Activated naive CD8-positive, alpha-beta T cell treated with anti-CD3 and anti-CD28 coated beads for 36 hours (primary cell): ENCODE measurements around the gene MRC2. TPM values are rescaled to one million over a fixed set of nuclear protein-coding genes. Genes with fewer than 3 reads are reported as not detected.

Source experiments
- DNase-seq: peaks from one replicate; pipeline ENCODE4 v3.0.0; 2021
- H3K27ac Mint-ChIP-seq: one replicate; pipeline ENCODE4 v1.8.0; 2022; ENCODE audit warnings: mild to moderate bottlenecking, moderate library complexity, mixed read lengths
- H3K27me3 Mint-ChIP-seq: one replicate; pipeline ENCODE4 v1.8.0; 2022; ENCODE audit warnings: mild to moderate bottlenecking, mixed read lengths
- H3K36me3 Mint-ChIP-seq: one replicate; pipeline ENCODE4 v1.8.0; 2021; ENCODE audit warnings: mild to moderate bottlenecking, mixed read lengths
- H3K4me1 Mint-ChIP-seq: one replicate; pipeline ENCODE4 v1.8.0; 2021; ENCODE audit warnings: mixed read lengths
- H3K4me3 Mint-ChIP-seq: one replicate; pipeline ENCODE4 v1.8.0; 2022; ENCODE audit warnings: mild to moderate bottlenecking, moderate library complexity, mixed read lengths
- H3K9me3 Mint-ChIP-seq: one replicate; pipeline ENCODE4 v1.8.0; 2022; ENCODE audit warnings: mixed read lengths
- total RNA-seq, 2 experiments: library from RNA; stranded (reverse); gene quantifications; one replicate each; pipeline ENCODE4 v1.2.3, GENCODE V29; 2021

Gene MRC2
- total RNA-seq, 2 experiments from 2014 or later, result 5.1 to 5.8 TPM

- no peak overlapping the region for H3K27ac Mint-ChIP-seq
These were observed 47.4 kb downstream of the MRC2 start for GRCh38 chr17:62674841-62675240.

DNA sequence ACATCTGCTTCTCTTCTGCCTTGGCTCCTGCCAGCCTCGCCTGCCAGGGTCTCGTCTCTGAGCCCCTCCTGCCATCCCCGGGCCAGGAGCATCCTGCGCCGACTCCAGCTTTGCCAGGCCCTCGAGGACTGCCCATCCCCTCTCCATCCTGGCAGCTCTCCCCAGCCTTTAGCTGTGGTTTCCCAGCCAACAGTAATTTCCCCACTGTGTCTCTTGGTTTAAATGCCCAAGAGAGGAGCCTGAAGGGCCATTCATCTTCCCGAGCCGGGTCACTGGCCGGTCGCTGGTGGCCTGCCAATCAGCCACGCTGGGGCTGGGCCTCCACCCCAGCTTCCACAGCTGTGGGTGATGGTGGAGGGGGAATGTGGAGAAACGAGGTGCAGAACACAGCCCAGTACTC lies 47.8 kb downstream of the MRC2 start:
- Mint-ChIP-seq H3K4me1 (peaks cover 2% of the 10 kb centered on the region), H3K27me3 (no peaks in the 10 kb centered on the region), H3K4me3 (no peak overlapping the region), H3K27ac (no peak overlapping the region), H3K36me3 (no peaks in the 10 kb centered on the region), H3K9me3 (no peaks in the 10 kb centered on the region)
- DNase-seq, result no peak

More at GRCh38 chr17:62674841-62675240, 47.4 kb downstream of the MRC2 start:
- H3K9me3 Mint-ChIP-seq, result no peaks in the 10 kb centered on the region
- no peaks in the 10 kb centered on the region for H3K27me3 Mint-ChIP-seq
- DNase-seq, result no peak
- no peak overlapping the region for H3K4me3 Mint-ChIP-seq
- H3K36me3 Mint-ChIP-seq, result no peaks in the 10 kb centered on the region
- H3K4me1 Mint-ChIP-seq, result peaks cover 2% of the 10 kb centered on the region

DNA sequence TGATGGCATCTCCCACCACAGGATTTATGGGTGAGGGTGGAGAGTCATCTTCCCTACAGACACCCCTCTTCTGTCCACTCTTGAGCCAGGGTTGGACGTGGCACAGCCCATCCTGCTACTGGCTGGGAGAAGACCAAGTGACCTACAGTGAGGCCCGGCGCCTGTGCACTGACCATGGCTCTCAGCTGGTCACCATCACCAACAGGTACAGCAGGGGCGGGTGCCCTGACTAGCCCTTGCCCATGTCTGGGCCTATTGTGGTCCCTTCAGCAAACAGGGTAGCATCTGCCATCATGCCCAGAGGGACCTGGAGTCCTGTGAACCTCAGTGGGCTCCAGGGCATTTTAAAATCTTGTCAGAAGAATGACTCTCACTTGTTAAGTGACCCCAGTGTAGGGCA lies 48.2 kb downstream of the MRC2 start:
- no peak overlapping the region for H3K27ac Mint-ChIP-seq
- no peaks in the 10 kb centered on the region for H3K9me3 Mint-ChIP-seq
- no peak for DNase-seq
- no peaks in the 10 kb centered on the region for H3K36me3 Mint-ChIP-seq
- peaks cover 2% of the 10 kb centered on the region for H3K4me1 Mint-ChIP-seq
- no peak overlapping the region for H3K4me3 Mint-ChIP-seq
- no peaks in the 10 kb centered on the region for H3K27me3 Mint-ChIP-seq

GRCh38 chr17:62676231-62676943 lies 48.9 kb downstream of the MRC2 start:
- no peaks in the 10 kb centered on the region for H3K36me3 Mint-ChIP-seq
- H3K27ac Mint-ChIP-seq, result no peak overlapping the region

GRCh38 chr17:62676952-62677596 lies 49.6 kb downstream of the MRC2 start:
- Mint-ChIP-seq H3K27me3 (no peaks in the 10 kb centered on the region), H3K4me1 (peaks cover 2% of the 10 kb centered on the region), H3K36me3 (no peaks in the 10 kb centered on the region), H3K9me3 (no peaks in the 10 kb centered on the region), H3K27ac (no peak overlapping the region), H3K4me3 (no peak overlapping the region)
- no peak for DNase-seq

More at GRCh38 chr17:62676231-62676943, 48.9 kb downstream of the MRC2 start:
- DNase-seq, result no peak
- H3K9me3 Mint-ChIP-seq, result no peaks in the 10 kb centered on the region
- no peak overlapping the region for H3K4me3 Mint-ChIP-seq
- peaks cover 2% of the 10 kb centered on the region for H3K4me1 Mint-ChIP-seq
- no peaks in the 10 kb centered on the region for H3K27me3 Mint-ChIP-seq

GRCh38 chr17:62678214-62678919 lies 50.9 kb downstream of the MRC2 start:
- no peaks in the 10 kb centered on the region for H3K4me1 Mint-ChIP-seq

GRCh38 chr17:62679866-62680377 lies 52.5 kb downstream of the MRC2 start:
- H3K9me3 Mint-ChIP-seq, result no peaks in the 10 kb centered on the region
- no peaks in the 10 kb centered on the region for H3K27me3 Mint-ChIP-seq
- H3K27ac Mint-ChIP-seq, result no peak overlapping the region
- H3K36me3 Mint-ChIP-seq, result no peaks in the 10 kb centered on the region
- H3K4me3 Mint-ChIP-seq, result no peak overlapping the region
- no peak for DNase-seq
- no peaks in the 10 kb centered on the region for H3K4me1 Mint-ChIP-seq

More at GRCh38 chr17:62678214-62678919, 50.9 kb downstream of the MRC2 start:
- Mint-ChIP-seq H3K27me3 (no peaks in the 10 kb centered on the region), H3K27ac (no peak overlapping the region), H3K36me3 (no peaks in the 10 kb centered on the region), H3K9me3 (no peaks in the 10 kb centered on the region), H3K4me3 (no peak overlapping the region)
- no peak for DNase-seq

DNA sequence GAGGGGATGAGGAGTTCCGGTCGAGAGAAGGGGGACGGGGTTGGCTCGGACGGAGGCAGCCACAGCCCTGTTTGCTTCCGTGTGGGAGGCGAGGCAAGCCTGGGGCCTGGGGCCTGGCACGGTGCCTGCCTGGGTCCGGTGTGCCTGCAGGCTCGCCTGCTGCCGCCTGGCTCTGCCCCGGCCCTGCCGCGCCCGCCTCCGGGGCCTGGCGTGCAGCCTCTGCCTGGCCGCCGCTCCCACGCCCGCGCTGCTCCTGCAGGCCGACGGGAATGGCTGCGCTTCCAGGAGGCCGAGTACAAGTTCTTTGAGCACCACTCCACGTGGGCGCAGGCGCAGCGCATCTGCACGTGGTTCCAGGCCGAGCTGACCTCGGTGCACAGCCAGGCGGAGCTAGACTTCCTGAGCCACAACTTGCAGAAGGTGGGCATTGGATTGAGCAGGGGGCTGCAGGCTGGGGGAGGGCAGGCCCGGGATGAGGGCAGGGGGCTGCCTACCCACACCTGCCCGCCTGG lies 53.1 kb downstream of the MRC2 start:
- H3K9me3 Mint-ChIP-seq, result no peaks in the 10 kb centered on the region
- H3K27me3 Mint-ChIP-seq, result no peaks in the 10 kb centered on the region
- no peak for DNase-seq
- H3K36me3 Mint-ChIP-seq, result no peaks in the 10 kb centered on the region
- no peak overlapping the region for H3K27ac Mint-ChIP-seq
- H3K4me1 Mint-ChIP-seq, result peaks cover 2% of the 10 kb centered on the region
- no peak overlapping the region for H3K4me3 Mint-ChIP-seq

GRCh38 chr17:62681061-62681938 lies 53.8 kb downstream of the MRC2 start:
- no peaks in the 10 kb centered on the region for H3K27me3 Mint-ChIP-seq
- no peak for DNase-seq
- no peak overlapping the region for H3K27ac Mint-ChIP-seq
- peaks cover under 1% of the 10 kb centered on the region for H3K36me3 Mint-ChIP-seq
- H3K4me3 Mint-ChIP-seq, result no peak overlapping the region
- H3K4me1 Mint-ChIP-seq, result peaks cover 2% of the 10 kb centered on the region
- no peaks in the 10 kb centered on the region for H3K9me3 Mint-ChIP-seq

DNA sequence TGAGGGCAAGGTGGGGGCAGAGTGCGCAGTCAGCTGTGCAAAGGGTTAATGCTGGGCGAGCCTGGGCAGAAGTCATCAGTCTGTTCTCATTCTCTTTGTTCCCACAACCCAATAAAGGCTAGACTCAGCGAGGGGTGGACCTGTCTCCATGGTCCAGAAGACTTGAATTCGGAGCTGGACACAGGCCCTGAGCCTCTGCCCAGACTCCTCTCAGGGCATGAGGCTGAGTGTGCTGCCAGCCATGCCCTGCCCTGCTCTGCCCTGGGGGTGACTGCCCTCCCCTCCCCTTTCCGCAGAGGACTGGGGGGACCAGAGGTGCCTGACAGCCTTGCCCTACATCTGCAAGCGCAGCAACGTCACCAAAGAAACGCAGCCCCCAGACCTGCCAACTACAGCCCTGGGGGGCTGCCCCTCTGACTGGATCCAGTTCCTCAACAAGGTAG lies 54.5 kb downstream of the MRC2 start:
- H3K27me3 Mint-ChIP-seq, result no peaks in the 10 kb centered on the region
- H3K9me3 Mint-ChIP-seq, result no peaks in the 10 kb centered on the region
- H3K4me3 Mint-ChIP-seq, result no peak overlapping the region
- H3K4me1 Mint-ChIP-seq, result peaks cover 2% of the 10 kb centered on the region
- H3K27ac Mint-ChIP-seq, result no peak overlapping the region
- H3K36me3 Mint-ChIP-seq, result peaks cover 5% of the 10 kb centered on the region
- no peak for DNase-seq

GRCh38 chr17:62684179-62684578 lies 56.7 kb downstream of the MRC2 start:
- Mint-ChIP-seq H3K27ac (no peak overlapping the region), H3K4me3 (no peak overlapping the region), H3K27me3 (no peaks in the 10 kb centered on the region), H3K9me3 (no peaks in the 10 kb centered on the region), H3K36me3 (peaks cover 5% of the 10 kb centered on the region), H3K4me1 (peaks cover 2% of the 10 kb centered on the region)
- no peak for DNase-seq

DNA sequence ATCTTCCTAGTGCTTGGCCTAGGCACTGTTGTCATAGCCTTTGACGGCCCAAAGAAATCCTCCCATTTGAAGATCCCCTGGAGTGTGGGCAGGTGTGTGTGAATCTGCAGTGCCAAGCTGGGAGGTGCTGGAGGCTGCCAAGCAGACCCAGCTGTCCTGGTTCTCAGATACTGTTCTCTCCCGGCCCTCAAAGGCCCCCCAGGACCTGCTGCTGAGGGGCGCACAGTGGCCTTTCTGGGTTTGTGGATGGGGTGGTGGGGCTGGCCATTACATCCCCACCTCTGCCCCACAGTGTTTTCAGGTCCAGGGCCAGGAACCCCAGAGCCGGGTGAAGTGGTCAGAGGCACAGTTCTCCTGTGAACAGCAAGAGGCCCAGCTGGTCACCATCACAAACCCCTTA lies 60.5 kb downstream of the MRC2 start:
- Mint-ChIP-seq H3K36me3 (peaks cover 5% of the 10 kb centered on the region), H3K27me3 (no peaks in the 10 kb centered on the region), H3K9me3 (no peaks in the 10 kb centered on the region), H3K4me1 (peaks cover 2% of the 10 kb centered on the region), H3K4me3 (no peak overlapping the region), H3K27ac (no peak overlapping the region)
- DNase-seq, result no peak

- Mint-ChIP-seq H3K27ac (no peak overlapping the region), H3K27me3 (no peaks in the 10 kb centered on the region), H3K36me3 (peaks cover 5% of the 10 kb centered on the region), H3K4me1 (peaks cover 2% of the 10 kb centered on the region), H3K9me3 (no peaks in the 10 kb centered on the region), H3K4me3 (no peak overlapping the region)
- no peak for DNase-seq
These were observed 61.1 kb downstream of the MRC2 start for GRCh38 chr17:62688398-62689160.
